Kidney (tissue), 14 donors: ENCODE data around the gene FRMD4A. TPM values are rescaled to one million over a fixed set of nuclear protein-coding genes. Genes with fewer than 3 reads are reported as not detected.

ENCODE experiments used
- DNase-seq, 5 donors: peaks; one replicate each; pipeline ENCODE4 v3.0.0-alpha.2; 2013 to 2020
- FAIRE-seq: peaks from 2 replicates; lab custom pipeline; 2012; peaks lifted over from hg19 to GRCh38; lab: Jason Lieb, UNC
- H3K27ac ChIP-seq, 2 donors: one replicate each; pipeline ENCODE4 v1.7.0; 2013; ENCODE audit warnings: low read depth in 2 of 2, low read length in 2 of 2, inconsistent platforms in 1 of 2
- H3K27me3 ChIP-seq: one replicate; pipeline ENCODE4 v1.7.1; 2013; ENCODE audit warnings: low read length, inconsistent platforms; ENCODE audit not compliant: control insufficient read depth, insufficient read depth
- H3K36me3 ChIP-seq, 3 donors: one replicate each; pipeline versions ENCODE4 v1.7.0 to v1.7.1; 2013; ENCODE audit warnings: low read length in 3 of 3, control low read depth in 1 of 3, inconsistent platforms in 1 of 3; ENCODE audit not compliant: insufficient read depth in 3 of 3, control insufficient read depth in 2 of 3
- H3K4me1 ChIP-seq, 3 donors: one replicate each; pipeline versions ENCODE4 v1.7.0 to v1.7.1; 2013; ENCODE audit warnings: low read length in 3 of 3, inconsistent platforms in 1 of 3, low read depth in 1 of 3; ENCODE audit not compliant: control insufficient read depth in 2 of 3, insufficient read depth in 2 of 3
- H3K4me3 ChIP-seq, 3 donors: one replicate each; pipeline versions ENCODE4 v1.7.0 to v1.8.1; 2013; ENCODE audit warnings: low read length in 3 of 3, control low read depth in 1 of 3, inconsistent platforms in 1 of 3
- H3K9ac ChIP-seq, 3 donors: one replicate each; pipeline versions ENCODE4 v1.7.0 to v1.7.1; 2013; ENCODE audit warnings: low read length in 3 of 3, control low read depth in 1 of 3, inconsistent platforms in 1 of 3
- H3K9me3 ChIP-seq, 3 donors: one replicate each; pipeline versions ENCODE4 v1.7.0 to v1.7.1; 2013; ENCODE audit warnings: low read length in 3 of 3, control low read depth in 1 of 3, inconsistent platforms in 1 of 3; ENCODE audit not compliant: control insufficient read depth in 2 of 3, insufficient read depth in 1 of 3
- CTCF ChIP-seq: IDR thresholded peaks from 3 replicates; pipeline ENCODE4 v1.5.1; 2012; ENCODE audit warnings: mild to moderate bottlenecking, moderate library complexity, borderline replicate concordance; ENCODE audit not compliant: insufficient read depth; ENCODE audit errors: extremely low read depth
- intact Hi-C: fragments of 100-400 bp; cut with DNase I; formaldehyde crosslinking; loops from one replicate; pipeline ENCODE4 v1.11.1; 2022
- polyA plus RNA-seq: library from polyadenylated mRNA; stranded (reverse); fragments of 350-450 nt; fragmentation: Illumina TruSeq; extraction: RNeasy Lipid Tissue Mini Kit (QIAGEN cat#74804); gene quantifications from one replicate; pipeline ENCODE4 v1.2.3, GENCODE V29; 2014; ENCODE audit warnings: low read depth, low replicate concordance; ENCODE audit not compliant: insufficient read depth
- total RNA-seq: library from RNA; stranded (reverse); fragmentation: NEBNext Ultra II Directional; extraction: Animal tissue kit (Norgen Biotek cat#: 25700); gene quantifications from one replicate; pipeline ENCODE4 v1.2.1, GENCODE V29; 2021
- donor health status: control.
- donor health status: control.
- donor health status: control.
- donor health status: control.
- donor health status: control.
- donor health status: DM: yes; HTN: yes; CAD: no.
- donor health status: Normal renal cell carcinoma (clear cell type).

FRMD4A gene
- total and polyA plus RNA-seq, 2 donors from 2014 or later: 16.0 to 68.2 TPM

- FAIRE-seq (no peak), DNase-seq (no peak)
- Histone ChIP-seq H3K9ac (peak overlapping the region in 1 of 3 donors; percentile 26), H3K9me3 (no peaks in the 10 kb centered on the region), H3K4me3 (peak overlapping the region; percentile 48 to 76 (median 54)), H3K27me3 (no peaks in the 10 kb centered on the region), H3K36me3 (no peaks in the 10 kb centered on the region), H3K27ac (no peak overlapping the region), H3K4me1 (peaks cover 0 to 6% (median 6%) of the 10 kb centered on the region in 3 donors)
- TF ChIP-seq CTCF: no peak
- intact Hi-C loops: no loop called here
Measured at GRCh38 chr10:14008740-14009080, 322.0 kb downstream of the FRMD4A start.

- no peak for TF ChIP-seq CTCF
- Histone ChIP-seq H3K27ac (no peak overlapping the region), H3K27me3 (no peaks in the 10 kb centered on the region), H3K9me3 (no peaks in the 10 kb centered on the region), H3K4me3 (no peak overlapping the region), H3K36me3 (no peaks in the 10 kb centered on the region), H3K4me1 (peaks cover 0 to 6% (median 2%) of the 10 kb centered on the region in 3 donors), H3K9ac (no peak overlapping the region)
- FAIRE-seq (no peak), DNase-seq (no peak)
- intact Hi-C loops: no loop called here
Measured at GRCh38 chr10:14004536-14004935, 326.2 kb downstream of the FRMD4A start.

- Histone ChIP-seq H3K9me3 (no peaks in the 10 kb centered on the region), H3K27ac (no peak overlapping the region), H3K36me3 (no peaks in the 10 kb centered on the region), H3K9ac (no peak overlapping the region), H3K27me3 (no peaks in the 10 kb centered on the region), H3K4me1 (peaks cover 0 to 2% (median 2%) of the 10 kb centered on the region in 3 donors), H3K4me3 (no peak overlapping the region)
- DNase-seq: no peak
- intact Hi-C loops: no loop called here
- FAIRE-seq: no peak
- no peak for TF ChIP-seq CTCF
Measured at GRCh38 chr10:14003517-14004184, 327.1 kb downstream of the FRMD4A start.
